ENCODE data around the gene SMARCAL1. TPM values are rescaled to one million over a fixed set of nuclear protein-coding genes. Genes with fewer than 3 reads are reported as not detected.
A peak's percentile ranks its signal among the peaks of the same experiment; 100 is the strongest.

SMARCAL1 gene
- polyA plus RNA-seq, 1 of the 3 experiments (the other 2 are of a cell fraction): 27.0 TPM

GRCh38 chr2:216498070-216498378 lies 85.7 kb downstream of the SMARCAL1 start:
- Histone ChIP-seq H3K79me2 (ENCODE audit: insufficient read depth) (peaks cover 73% of the 10 kb centered on the region), H3K27me3 (ENCODE audit: insufficient read depth) (no peaks in the 10 kb centered on the region), H3K36me3 (replicated peaks in 1 of 2; ENCODE audit: control insufficient read depth in 1 of 2, insufficient read depth in 2 of 2, low read length in 1 of 2) (peaks cover 37 to 38% of the 10 kb centered on the region in 2 experiments), H3K9ac (peak overlapping the region; percentile 83), H3K4me2 (peak overlapping the region; percentile 96), H3K9me2 (no peaks in the 10 kb centered on the region), H3K4me3 (ENCODE audit: low read depth in 2 of 2, low read length in 1 of 2) (peak overlapping the region; percentile 83 to 89), H4K20me1 (ENCODE audit: insufficient read depth) (peaks cover 37% of the 10 kb centered on the region), H3K27ac (ENCODE audit: low read depth in 2 of 2, low read length in 1 of 2) (peak overlapping the region; percentile 71 to 84), H3K4me1 (ENCODE audit: control insufficient read depth in 1 of 2, insufficient read depth in 2 of 2, low read depth in 1 of 2, low read length in 1 of 2) (peaks cover 32 to 55% of the 10 kb centered on the region in 2 experiments), H2AFZ (ENCODE audit: low read depth) (peak overlapping the region; percentile 52), H3K9me3 (no peaks in the 10 kb centered on the region), H3F3A (replicated peaks; ENCODE audit: insufficient read depth) (peaks cover 65% of the 10 kb centered on the region)
- TF ChIP-seq MXI1 (IDR thresholded peaks at IDR 0.05; ENCODE audit: low read depth, low read length): no peak
- no peak for TF ChIP-seq ELF1 (IDR thresholded peaks at IDR 0.05)
- no peak for TF ChIP-seq RCOR1 (IDR thresholded peaks at IDR 0.05; ENCODE audit: low read length)
- TF ChIP-seq MEF2A (IDR thresholded peaks at IDR 0.05; ENCODE audit: borderline replicate concordance, low read depth): no peak
- TF ChIP-seq RFX5 (IDR thresholded peaks at IDR 0.05; ENCODE audit: low read length): no peak
- TF ChIP-seq REST (IDR thresholded peaks at IDR 0.05; ENCODE audit: low read depth, low read length): no peak
- no peak for TF ChIP-seq CHD2 (IDR thresholded peaks at IDR 0.05; ENCODE audit: low read length, partially characterized antibody)
- no peak for TF ChIP-seq POLR2AphosphoS5 (IDR thresholded peaks at IDR 0.05; ENCODE audit: low read depth, low read length)
- no peak for TF ChIP-seq MAX (IDR thresholded peaks at IDR 0.05; ENCODE audit: low read depth)
- no peak for TF ChIP-seq NFIC (IDR thresholded peaks at IDR 0.05; ENCODE audit: borderline replicate concordance)
- TF ChIP-seq FOXM1 (IDR thresholded peaks at IDR 0.05; ENCODE audit: low read depth): no peak
- no peak for TF ChIP-seq GATA2 (CRISPR knock-in tag; IDR thresholded peaks at IDR 0.05)
- TF ChIP-seq USF2 (IDR thresholded peaks at IDR 0.05; ENCODE audit: borderline replicate concordance, low read depth, low read length): no peak
- TF ChIP-seq YY1 (IDR thresholded peaks at IDR 0.05; ENCODE audit: low read depth): no peak
- TF ChIP-seq NRF1 (IDR thresholded peaks at IDR 0.05; ENCODE audit: low read depth, low read length): no peak
- no peak for TF ChIP-seq JUND (IDR thresholded peaks at IDR 0.05)
- TF ChIP-seq TEAD4 (IDR thresholded peaks at IDR 0.05; ENCODE audit: borderline replicate concordance, insufficient read depth): no peak
- no peak for TF ChIP-seq EP300 (IDR thresholded peaks at IDR 0.05; ENCODE audit: borderline replicate concordance in 1 of 2, low read depth in 1 of 2, low read length in 1 of 2)
- DNase-seq: no peak
- POLR2A ChIA-PET: interaction anchor here (0.5 to 1.9 kb wide), 12 partner anchors 9 to 1360 kb away, joined by 3 to 9 read pairs (median 3); partner anchors contain the start of gene SMARCAL1
- CTCF ChIA-PET: interaction anchor here (1.0 to 1.5 kb wide), 3 partner anchors 19 to 388 kb away, joined by 3 to 5 read pairs (median 3); partner anchors contain the start of gene XRCC5
- WGBS (ENCODE audit: low lambda C conversion rate): 36% methylated on average over 6 of the region's 6 CpGs

Measured in SK-N-SH (cell line).